Measurements from ENCODE around the gene BBOF1. TPM values are rescaled to one million over a fixed set of nuclear protein-coding genes. Genes with fewer than 3 reads are reported as not detected.
A peak's percentile ranks its signal among the peaks of the same experiment; 100 is the strongest.

Gene BBOF1
- total RNA-seq, 2 donors from 2014 or later: 1.4 to 2.1 TPM

DNA sequence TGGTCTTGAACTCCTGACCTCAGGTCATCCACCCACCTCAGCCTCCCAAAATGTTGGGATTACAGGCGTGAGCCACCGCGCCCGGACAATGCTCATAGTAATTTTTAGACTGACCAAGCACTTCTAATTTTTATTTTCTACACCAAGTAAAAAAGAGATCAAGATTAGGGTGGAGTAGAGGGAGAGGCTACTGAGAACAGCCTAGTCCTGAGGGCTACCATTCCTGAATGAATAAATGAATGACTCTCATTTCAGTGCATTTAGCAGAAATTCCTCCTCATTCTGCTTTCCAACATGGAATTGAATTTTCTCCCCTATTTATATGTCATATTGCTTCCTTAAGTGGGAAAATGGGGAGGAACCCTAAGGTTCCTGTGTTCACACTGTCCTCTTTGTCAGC, 26.4 kb downstream of the BBOF1 start:
- H3K27ac Mint-ChIP-seq: no peak overlapping the region
- no peaks in the 10 kb centered on the region for H3K36me3 Mint-ChIP-seq (ENCODE audit: insufficient read depth in 2 of 2)
- H3K4me3 Mint-ChIP-seq: no peak overlapping the region
- no peaks in the 10 kb centered on the region for H3K4me1 Mint-ChIP-seq (ENCODE audit: low read depth)
- DNase-seq (no peak), ATAC-seq (replicated peaks in 1 of 2) (no peak)
- H3K27me3 Mint-ChIP-seq (ENCODE audit: low read depth): no peaks in the 10 kb centered on the region
- no peaks in the 10 kb centered on the region for H3K9me3 Mint-ChIP-seq

DNA sequence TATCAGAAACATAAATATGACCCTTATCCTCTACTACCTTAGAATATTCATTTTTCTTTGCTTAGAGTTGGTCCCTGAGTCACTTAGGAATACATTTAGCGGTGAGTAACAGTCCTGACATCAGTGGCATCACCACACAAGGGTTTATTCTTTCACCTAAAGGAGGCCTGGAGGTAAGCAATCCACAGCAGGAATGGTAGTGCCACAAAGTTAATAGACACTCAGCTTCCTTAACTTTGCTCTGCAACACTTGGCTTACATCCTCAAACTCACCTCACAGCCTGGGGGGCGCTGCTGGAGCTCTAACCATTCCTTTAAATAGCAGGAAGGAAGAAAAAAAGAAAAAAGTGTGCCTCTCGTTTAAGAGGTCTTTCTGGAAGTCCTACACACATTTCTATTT, 29.1 kb downstream of the BBOF1 start:
- H3K9me3 Mint-ChIP-seq: no peaks in the 10 kb centered on the region
- no peak for ATAC-seq (replicated peaks in 1 of 2)
- DNase-seq: no peak
- no peak overlapping the region for H3K27ac Mint-ChIP-seq
- H3K27me3 Mint-ChIP-seq (ENCODE audit: low read depth): no peaks in the 10 kb centered on the region
- no peaks in the 10 kb centered on the region for H3K36me3 Mint-ChIP-seq (ENCODE audit: insufficient read depth in 2 of 2)
- no peak overlapping the region for H3K4me3 Mint-ChIP-seq
- no peaks in the 10 kb centered on the region for H3K4me1 Mint-ChIP-seq (ENCODE audit: low read depth)

DNA sequence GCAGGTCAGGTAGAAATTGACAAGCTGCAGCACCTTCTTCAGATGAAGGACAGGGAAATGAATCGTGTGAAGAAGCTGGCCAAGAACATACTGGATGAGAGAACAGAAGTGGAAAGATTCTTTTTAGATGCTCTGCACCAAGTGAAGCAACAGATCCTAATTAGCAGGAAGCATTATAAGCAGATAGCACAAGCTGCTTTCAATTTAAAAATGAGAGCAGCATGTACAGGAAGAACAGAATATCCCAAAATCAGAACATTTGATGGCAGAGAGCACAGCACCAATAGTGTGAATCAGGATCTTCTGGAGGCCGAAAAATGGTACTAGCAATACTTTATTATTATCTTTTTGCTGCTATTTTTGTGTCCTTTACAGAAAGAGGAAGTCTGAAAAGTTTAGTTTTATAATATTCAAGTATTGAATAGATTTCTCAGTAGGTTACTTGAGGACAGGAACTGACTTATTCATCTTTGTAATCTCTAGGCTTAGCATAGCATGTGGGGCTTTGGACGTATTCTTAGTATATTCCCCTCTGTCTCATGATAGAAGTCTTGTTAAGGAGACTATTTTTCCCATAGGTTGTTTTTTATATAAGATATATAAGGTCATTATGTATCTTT, 30.8 kb downstream of the BBOF1 start:
- no peak overlapping the region for H3K4me3 Mint-ChIP-seq
- no peaks in the 10 kb centered on the region for H3K4me1 Mint-ChIP-seq (ENCODE audit: low read depth)
- H3K27me3 Mint-ChIP-seq (ENCODE audit: low read depth): no peaks in the 10 kb centered on the region
- no peak for ATAC-seq (replicated peaks in 1 of 2)
- no peaks in the 10 kb centered on the region for H3K9me3 Mint-ChIP-seq
- H3K36me3 Mint-ChIP-seq (ENCODE audit: insufficient read depth in 2 of 2): no peaks in the 10 kb centered on the region
- no peak for DNase-seq
- no peak overlapping the region for H3K27ac Mint-ChIP-seq

DNA sequence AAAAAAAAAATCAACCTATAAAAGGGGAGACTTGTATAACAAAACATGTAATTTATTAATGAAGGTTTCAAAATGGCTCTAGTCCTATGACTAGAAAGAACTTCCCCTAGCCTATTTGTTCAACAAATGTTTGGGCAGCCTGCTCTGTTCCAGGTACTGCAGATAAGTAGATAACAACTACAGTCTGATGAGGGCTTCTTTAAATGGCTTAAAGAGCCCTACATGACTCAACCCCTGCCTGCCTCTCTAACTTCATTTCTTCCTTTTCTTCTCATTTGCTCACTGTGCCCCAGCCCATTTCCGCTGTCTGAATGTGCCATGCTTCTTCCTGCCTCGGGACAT, 43.6 kb downstream of the BBOF1 start:
- H3K4me3 Mint-ChIP-seq: no peak overlapping the region
- peak overlapping the region; percentile 4 for H3K27ac Mint-ChIP-seq
- peaks cover 0 to 15% of the 10 kb centered on the region in 2 donors for H3K36me3 Mint-ChIP-seq (ENCODE audit: insufficient read depth in 2 of 2)
- H3K4me1 Mint-ChIP-seq (ENCODE audit: low read depth): peaks cover 8% of the 10 kb centered on the region
- no peaks in the 10 kb centered on the region for H3K9me3 Mint-ChIP-seq
- no peaks in the 10 kb centered on the region for H3K27me3 Mint-ChIP-seq (ENCODE audit: low read depth)
- ATAC-seq (replicated peaks in 1 of 2) (peak; percentile 53 to 54), DNase-seq (no peak)

DNA sequence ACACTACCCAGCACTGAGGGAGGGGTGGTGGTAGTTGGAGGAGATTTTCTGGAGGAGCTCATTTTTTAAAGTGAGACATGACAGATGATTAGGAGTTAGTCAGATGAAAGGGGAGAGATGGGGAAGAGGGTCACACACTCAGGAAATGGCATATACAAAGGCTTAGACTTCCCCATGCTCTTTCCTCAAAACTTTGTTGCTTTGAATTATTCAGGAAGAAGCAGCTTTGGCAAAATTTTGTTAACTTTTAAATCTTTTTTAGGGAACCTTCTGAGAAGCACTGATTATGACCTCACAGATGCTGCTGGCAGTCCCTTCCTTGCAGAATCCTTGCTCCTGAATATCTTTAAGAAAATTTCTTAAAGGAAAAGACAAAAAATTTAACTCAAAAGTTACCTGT, 45.3 kb downstream of the BBOF1 start:
- no peaks in the 10 kb centered on the region for H3K9me3 Mint-ChIP-seq
- H3K4me1 Mint-ChIP-seq (ENCODE audit: low read depth): peaks cover 8% of the 10 kb centered on the region
- no peak overlapping the region for H3K4me3 Mint-ChIP-seq
- no peaks in the 10 kb centered on the region for H3K27me3 Mint-ChIP-seq (ENCODE audit: low read depth)
- DNase-seq: no peak
- H3K27ac Mint-ChIP-seq: no peak overlapping the region
- no peak for ATAC-seq (replicated peaks in 1 of 2)
- peaks cover 0 to 13% of the 10 kb centered on the region in 2 donors for H3K36me3 Mint-ChIP-seq (ENCODE audit: insufficient read depth in 2 of 2)

DNA sequence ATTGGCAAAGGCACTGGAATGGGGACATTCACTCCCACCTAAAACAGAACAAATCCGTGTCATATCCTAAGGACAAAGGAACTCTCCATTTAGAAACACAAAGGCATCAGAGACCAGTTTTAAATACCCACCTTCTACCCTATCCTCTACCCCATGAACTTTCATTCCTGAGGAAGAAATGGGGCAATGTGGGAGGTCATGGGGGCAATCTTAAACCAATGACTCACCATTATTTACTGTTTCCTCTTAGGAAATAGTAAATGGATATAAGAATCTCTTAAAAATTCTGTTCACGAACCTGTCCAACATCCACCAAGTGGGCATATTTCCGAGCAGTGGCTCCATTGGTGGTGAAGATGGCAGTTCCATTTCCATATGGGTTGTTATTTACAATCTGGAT, 45.7 kb downstream of the BBOF1 start:
- Mint-ChIP-seq H3K27ac (no peak overlapping the region), H3K36me3 (ENCODE audit: insufficient read depth in 2 of 2) (peaks cover 0 to 13% of the 10 kb centered on the region in 2 donors), H3K27me3 (ENCODE audit: low read depth) (no peaks in the 10 kb centered on the region), H3K4me1 (ENCODE audit: low read depth) (peaks cover 8% of the 10 kb centered on the region), H3K9me3 (no peaks in the 10 kb centered on the region), H3K4me3 (no peak overlapping the region)
- no peak for DNase-seq
- no peak for ATAC-seq (replicated peaks in 1 of 2)

DNA sequence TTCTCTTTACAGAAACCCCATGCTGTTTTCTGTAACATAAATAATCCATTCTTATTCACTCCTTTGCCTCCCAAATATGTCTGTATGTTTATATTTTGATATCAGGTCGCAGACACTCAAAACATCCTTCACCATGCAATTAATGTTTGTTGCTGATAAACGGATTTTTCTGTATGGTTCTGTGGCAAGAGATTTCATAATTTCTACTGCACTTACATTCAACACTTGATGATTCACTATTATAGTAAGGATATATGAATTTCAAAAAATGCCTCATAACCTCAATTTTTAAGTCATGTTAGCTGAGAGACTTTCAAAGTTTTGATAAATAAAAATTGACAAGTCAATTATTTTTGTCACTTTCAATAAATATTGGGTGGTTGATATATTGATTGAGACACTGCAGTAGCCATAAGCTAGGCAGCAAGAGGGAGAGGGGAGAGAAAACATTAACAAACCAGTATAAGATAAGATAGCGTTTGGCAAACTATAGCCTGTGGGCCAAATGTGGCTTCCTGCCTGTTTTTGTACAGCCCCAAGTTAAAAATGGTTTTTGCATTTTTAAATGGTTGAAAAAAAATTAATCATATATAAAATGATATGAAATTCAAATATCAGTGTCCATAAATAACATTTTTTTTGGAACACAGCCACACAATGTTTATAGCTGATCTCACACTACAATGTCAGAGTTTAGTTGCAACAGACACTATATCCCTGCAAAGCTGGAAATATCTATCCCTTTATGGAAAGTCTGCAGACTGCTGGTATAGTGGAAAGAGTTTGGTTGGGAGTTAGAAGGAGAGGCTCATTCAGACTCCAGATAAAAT, 46.8 kb downstream of the BBOF1 start:
- H3K27me3 Mint-ChIP-seq (ENCODE audit: low read depth): no peaks in the 10 kb centered on the region
- H3K4me3 Mint-ChIP-seq: no peak overlapping the region
- no peaks in the 10 kb centered on the region for H3K9me3 Mint-ChIP-seq
- peaks cover 8% of the 10 kb centered on the region for H3K4me1 Mint-ChIP-seq (ENCODE audit: low read depth)
- DNase-seq: no peak
- ATAC-seq (replicated peaks in 1 of 2): no peak
- H3K36me3 Mint-ChIP-seq (ENCODE audit: insufficient read depth in 2 of 2): peaks cover 0 to 8% of the 10 kb centered on the region in 2 donors
- H3K27ac Mint-ChIP-seq: no peak overlapping the region

DNA sequence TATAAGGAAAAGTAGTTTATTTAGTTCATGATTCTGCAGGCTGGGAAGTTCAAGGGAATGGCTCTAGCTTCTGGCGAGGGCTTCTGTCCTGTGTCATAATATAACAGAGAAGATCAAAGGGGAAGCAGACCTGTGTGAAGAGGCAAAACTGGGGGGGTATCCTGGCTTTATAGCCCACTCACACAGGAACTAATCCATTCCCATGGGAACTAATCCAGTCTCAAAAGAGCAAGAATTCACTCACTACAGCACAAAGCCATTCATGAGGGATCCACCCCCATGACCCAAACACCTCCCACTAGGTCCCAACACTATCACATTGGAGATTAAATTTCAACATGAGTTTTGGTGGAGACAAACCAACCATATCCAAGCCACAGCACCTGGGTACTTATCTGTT, 58.3 kb downstream of the BBOF1 start:
- DNase-seq: no peak
- H3K36me3 Mint-ChIP-seq (ENCODE audit: insufficient read depth in 2 of 2): no peaks in the 10 kb centered on the region
- no peak for ATAC-seq (replicated peaks in 1 of 2)

DNA sequence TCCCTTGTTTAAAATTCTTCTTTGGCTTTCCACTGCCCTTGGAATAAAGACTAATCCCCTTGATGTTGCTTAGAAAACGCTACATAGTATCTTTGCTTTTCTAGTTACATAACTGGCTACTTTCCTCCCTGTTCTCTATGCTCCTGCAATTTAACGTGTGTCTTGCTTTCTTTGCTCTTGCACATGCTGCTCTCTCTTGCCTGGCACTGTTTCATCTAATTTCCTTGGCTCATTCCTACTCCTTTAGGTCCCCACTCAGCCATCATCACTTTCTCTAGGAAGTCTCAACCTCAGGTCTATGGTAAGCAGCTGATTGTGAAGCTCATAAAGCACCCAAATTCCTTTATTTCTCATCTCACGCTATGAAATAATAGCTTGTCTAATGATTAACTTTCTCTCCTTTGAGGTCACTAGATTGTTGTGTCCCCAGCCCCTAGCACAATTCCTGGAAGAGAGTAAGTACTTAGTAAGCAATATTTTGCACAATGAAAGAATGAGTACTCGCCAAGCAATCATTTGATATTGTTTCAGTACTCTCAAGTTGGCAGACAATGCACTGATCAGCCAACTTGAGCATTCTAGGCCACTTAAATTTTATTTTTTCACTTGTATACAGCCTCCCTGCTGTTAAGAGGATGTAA, 61.8 kb downstream of the BBOF1 start:
- no peak overlapping the region for H3K4me3 Mint-ChIP-seq
- no peaks in the 10 kb centered on the region for H3K9me3 Mint-ChIP-seq
- no peak overlapping the region for H3K27ac Mint-ChIP-seq
- H3K4me1 Mint-ChIP-seq (ENCODE audit: low read depth): peaks cover 24% of the 10 kb centered on the region
- H3K36me3 Mint-ChIP-seq (ENCODE audit: insufficient read depth in 2 of 2): peaks cover 0 to 3% of the 10 kb centered on the region in 2 donors
- ATAC-seq (replicated peaks in 1 of 2) (no peak), DNase-seq (no peak)
- H3K27me3 Mint-ChIP-seq (ENCODE audit: low read depth): no peaks in the 10 kb centered on the region

More for the DNA sequence above, 58.3 kb downstream of the BBOF1 start:
- H3K27ac Mint-ChIP-seq: no peak overlapping the region
- H3K4me1 Mint-ChIP-seq (ENCODE audit: low read depth): no peaks in the 10 kb centered on the region
- H3K9me3 Mint-ChIP-seq: no peaks in the 10 kb centered on the region
- H3K27me3 Mint-ChIP-seq (ENCODE audit: low read depth): no peaks in the 10 kb centered on the region
- H3K4me3 Mint-ChIP-seq: no peak overlapping the region

DNA sequence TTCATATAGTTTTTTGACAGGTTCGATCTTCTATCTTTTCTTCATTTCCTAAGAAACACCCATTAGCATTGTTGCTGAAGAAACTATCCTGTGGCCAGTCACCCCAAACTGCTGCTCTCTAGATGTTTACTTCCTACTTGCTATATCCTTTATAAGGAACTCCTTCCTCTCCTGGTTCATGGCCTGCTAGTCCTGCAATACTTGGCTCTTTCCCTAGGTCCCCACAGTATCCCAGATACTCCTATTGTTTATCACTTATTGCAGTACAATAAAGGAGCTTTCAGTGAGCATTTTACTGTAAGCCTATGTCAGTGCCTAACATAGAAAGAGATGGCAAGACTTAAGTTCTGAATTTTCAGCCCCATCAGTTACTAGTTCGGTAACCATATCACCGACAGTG, 62.3 kb downstream of the BBOF1 start:
- Mint-ChIP-seq H3K27me3 (ENCODE audit: low read depth) (no peaks in the 10 kb centered on the region), H3K9me3 (no peaks in the 10 kb centered on the region), H3K4me1 (ENCODE audit: low read depth) (peaks cover 30% of the 10 kb centered on the region), H3K36me3 (ENCODE audit: insufficient read depth in 2 of 2) (peaks cover 0 to 3% of the 10 kb centered on the region in 2 donors), H3K27ac (no peak overlapping the region), H3K4me3 (no peak overlapping the region)
- ATAC-seq (replicated peaks in 1 of 2) (no peak), DNase-seq (no peak)

DNA sequence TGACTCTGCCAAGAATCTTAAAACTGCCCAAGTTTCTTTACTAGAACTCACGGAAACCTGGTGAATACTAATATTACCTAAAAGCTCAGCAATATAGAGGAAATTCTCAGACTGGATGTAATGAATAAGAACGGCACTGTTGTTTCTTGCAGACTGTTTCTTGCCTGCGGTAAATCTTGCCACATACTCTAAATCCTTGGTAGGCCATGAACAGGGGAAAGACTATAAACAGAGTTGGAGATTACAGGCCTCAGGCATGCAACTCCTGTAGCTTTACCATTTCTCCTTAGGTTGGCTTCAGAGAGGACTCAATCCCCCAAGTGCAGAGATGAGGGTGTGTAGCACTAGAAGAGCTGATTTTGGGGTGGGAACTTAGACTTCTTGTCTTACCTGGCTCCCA, 64.0 kb downstream of the BBOF1 start:
- Mint-ChIP-seq H3K27me3 (ENCODE audit: low read depth) (no peaks in the 10 kb centered on the region), H3K4me1 (ENCODE audit: low read depth) (peaks cover 31% of the 10 kb centered on the region), H3K36me3 (ENCODE audit: insufficient read depth in 2 of 2) (peaks cover 0 to 3% of the 10 kb centered on the region in 2 donors), H3K27ac (peak overlapping the region; percentile 100), H3K9me3 (no peaks in the 10 kb centered on the region), H3K4me3 (peak overlapping the region; percentile 87 to 100)
- no peak for ATAC-seq (replicated peaks in 1 of 2)
- no peak for DNase-seq

DNA sequence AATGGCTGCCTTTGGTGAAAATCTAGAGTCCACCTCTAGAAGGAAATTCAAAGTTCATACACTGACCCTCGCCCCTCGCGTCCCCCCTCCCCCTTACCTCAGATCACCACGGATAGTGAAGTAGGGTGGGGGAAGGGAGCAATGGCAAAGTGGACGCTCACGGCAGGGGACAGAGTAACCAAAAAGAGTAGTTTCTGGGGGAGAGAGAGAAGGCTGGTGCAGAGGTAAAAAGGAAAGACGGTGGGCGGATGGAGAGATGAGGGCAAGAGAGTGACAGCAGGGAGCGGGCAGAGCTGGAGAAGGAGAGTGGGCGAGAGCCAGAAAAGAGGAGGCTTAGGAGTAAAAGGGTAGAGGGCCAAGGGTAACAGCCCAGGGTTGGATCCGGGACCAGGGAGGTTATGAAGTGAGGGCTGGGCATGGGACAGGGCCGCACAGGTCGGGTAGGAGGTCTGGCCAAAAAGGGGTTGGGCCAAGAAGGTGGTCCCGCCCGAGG, 64.7 kb downstream of the BBOF1 start:
- peak overlapping the region; percentile 100 for H3K27ac Mint-ChIP-seq
- no peaks in the 10 kb centered on the region for H3K9me3 Mint-ChIP-seq
- H3K4me3 Mint-ChIP-seq: peak overlapping the region; percentile 87 to 100
- peaks cover 36% of the 10 kb centered on the region for H3K4me1 Mint-ChIP-seq (ENCODE audit: low read depth)
- peaks cover 0 to 4% of the 10 kb centered on the region in 2 donors for H3K36me3 Mint-ChIP-seq (ENCODE audit: insufficient read depth in 2 of 2)
- ATAC-seq (replicated peaks in 1 of 2): no peak
- no peaks in the 10 kb centered on the region for H3K27me3 Mint-ChIP-seq (ENCODE audit: low read depth)
- DNase-seq: no peak

DNA sequence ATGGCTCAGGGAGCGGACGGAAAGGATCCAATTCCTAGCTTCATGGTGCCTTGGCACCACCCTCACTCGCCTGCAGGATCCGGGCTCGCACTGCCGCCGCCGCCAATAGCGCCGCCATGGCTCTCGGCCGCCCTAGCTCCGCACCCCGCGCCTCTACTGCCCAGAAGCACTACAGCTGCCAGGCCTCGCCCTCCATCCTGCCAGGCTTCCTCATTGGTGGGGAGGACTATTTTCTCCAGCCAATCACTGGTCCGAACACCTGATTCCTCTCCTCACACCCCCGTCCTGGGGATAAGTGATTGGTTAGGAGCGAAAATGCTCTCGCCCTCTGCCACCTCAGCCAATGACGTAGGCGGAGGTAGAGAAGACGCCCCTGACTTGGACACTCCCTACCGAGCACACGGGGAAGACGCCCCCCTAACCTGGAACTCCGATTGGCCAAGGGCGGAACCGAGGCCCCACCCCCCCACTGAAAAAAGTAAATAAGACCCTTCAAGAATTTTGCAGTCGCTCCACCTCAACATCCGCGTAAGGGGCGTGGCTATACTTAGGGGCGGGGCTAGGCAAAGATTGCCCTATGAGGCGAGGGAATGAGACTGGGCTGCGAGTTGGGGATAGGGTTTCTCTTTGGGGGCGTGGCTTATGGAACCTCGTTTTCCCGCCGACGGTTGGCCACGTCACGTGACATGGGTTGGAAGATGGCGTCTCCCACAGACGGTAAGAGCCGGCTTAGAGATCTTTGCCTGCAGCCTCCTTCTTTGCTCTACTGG, 65.3 kb downstream of the BBOF1 start, which contains the start of the genes ALDH6A1 and LIN52:
TSS of gene ALDH6A1 (minus strand) at position 177 of the 770 bp plus-strand sequence. CDS start at position 118, 59 bp downstream.
TSS of gene LIN52 (plus strand) at position 680 of the 770 bp plus-strand sequence. CDS start at position 699, 19 bp downstream.
- H3K4me1 Mint-ChIP-seq (ENCODE audit: low read depth): peaks cover 42% of the 10 kb centered on the region
- H3K9me3 Mint-ChIP-seq: peaks cover 0 to 1% of the 10 kb centered on the region in 2 donors
- peak within 1 kb of the TSS; percentile 87 to 100 for H3K4me3 Mint-ChIP-seq
- no peaks in the 10 kb centered on the region for H3K27me3 Mint-ChIP-seq (ENCODE audit: low read depth)
- DNase-seq (peak; percentile 100), ATAC-seq (replicated peaks in 1 of 2) (peak; percentile 90)
- H3K27ac Mint-ChIP-seq: peak within 1 kb of the TSS; percentile 100
- H3K36me3 Mint-ChIP-seq (ENCODE audit: insufficient read depth in 2 of 2): peaks cover 0 to 7% of the 10 kb centered on the region in 2 donors
